HL-60/S4 (cell line): ENCODE results near the gene CDC14B.

ENCODE experiments used
- in situ Hi-C: fragments of 300-500 bp; cut with MboI; formaldehyde crosslinking; loops from 2 replicates; pipeline ENCODE4 v1.14.3; 2022; ENCODE audit warnings: low sequenced_read_pairs

The CDC14B gene

DNA sequence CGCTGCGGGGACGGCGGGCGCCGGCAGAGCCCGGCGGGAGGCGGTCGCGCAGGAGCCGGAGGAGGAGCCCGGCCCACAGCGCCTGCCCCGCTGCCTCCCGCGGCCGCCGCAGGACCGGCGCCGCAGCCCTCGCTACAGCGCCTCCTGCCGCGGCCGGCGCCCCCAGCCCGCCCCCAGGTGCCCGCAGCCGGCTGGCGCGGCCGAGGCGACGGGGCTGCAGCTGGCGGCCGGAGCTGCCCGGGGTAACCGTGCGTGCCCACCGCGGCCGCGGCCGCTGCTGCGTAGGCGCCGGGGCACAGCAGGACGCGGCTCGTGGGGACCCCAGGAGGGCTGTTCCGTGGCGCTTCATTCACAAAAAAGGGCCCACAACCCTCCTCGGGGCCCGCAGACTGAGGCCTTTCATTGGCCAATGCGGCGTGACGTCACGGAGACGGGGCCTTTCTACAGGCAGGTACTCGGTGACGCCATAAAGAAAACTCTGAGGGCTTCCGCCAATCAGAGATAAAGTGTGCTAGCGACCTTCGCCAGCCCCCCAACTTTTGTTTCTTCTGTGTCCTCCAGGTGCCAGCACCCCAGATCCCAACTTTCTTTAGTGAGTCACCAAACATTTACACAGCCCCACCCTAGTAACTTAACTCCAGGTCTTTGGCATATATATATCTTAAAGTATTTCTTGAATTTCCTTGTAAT, at the start of gene CDC14B:
Gene CDC14B, minus strand, starts transcription at position 353 of the 690 bp plus-strand sequence. CDS start 465 bp downstream, outside the sequence.
- in situ Hi-C loops = no loop called here

GRCh38 chr9:96668868-96669534, 49.4 kb upstream of the CDC14B start:
- in situ Hi-C loops = loop anchor here (10.0 kb wide), 2 partner anchors 224 to 344 kb away; no protein-coding TSS in a partner anchor

GRCh38 chr9:96667363-96667728, 47.7 kb upstream of the CDC14B start:
- in situ Hi-C loops = loop anchor here (10.0 kb wide), 2 partner anchors 223 to 343 kb away; no protein-coding TSS in a partner anchor

GRCh38 chr9:96666653-96667362, 47.2 kb upstream of the CDC14B start:
- in situ Hi-C loops = loop anchor here (10.0 kb wide), 2 partner anchors 222 to 342 kb away; no protein-coding TSS in a partner anchor

DNA sequence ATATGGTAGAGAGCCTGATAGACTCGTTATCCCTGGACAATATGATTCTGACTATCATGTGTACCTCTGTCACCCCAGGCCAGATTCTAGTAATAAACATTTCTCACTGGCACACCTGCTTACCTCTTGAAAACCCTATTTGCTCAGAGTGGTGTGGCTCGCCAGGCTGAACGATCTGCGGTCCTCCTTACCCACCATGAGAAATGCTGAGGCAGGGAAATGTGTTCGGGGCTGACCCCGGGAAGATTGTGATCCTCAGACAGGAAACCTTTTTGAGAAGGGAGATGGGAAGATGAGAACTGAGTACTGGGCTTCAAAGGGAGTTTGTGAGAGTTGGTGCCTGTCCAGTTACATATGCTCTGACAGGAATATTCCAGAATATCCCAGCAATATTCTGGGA, 46.1 kb upstream of the CDC14B start:
- in situ Hi-C loops = loop anchor here (10.0 kb wide), 2 partner anchors 221 to 341 kb away; no protein-coding TSS in a partner anchor

DNA sequence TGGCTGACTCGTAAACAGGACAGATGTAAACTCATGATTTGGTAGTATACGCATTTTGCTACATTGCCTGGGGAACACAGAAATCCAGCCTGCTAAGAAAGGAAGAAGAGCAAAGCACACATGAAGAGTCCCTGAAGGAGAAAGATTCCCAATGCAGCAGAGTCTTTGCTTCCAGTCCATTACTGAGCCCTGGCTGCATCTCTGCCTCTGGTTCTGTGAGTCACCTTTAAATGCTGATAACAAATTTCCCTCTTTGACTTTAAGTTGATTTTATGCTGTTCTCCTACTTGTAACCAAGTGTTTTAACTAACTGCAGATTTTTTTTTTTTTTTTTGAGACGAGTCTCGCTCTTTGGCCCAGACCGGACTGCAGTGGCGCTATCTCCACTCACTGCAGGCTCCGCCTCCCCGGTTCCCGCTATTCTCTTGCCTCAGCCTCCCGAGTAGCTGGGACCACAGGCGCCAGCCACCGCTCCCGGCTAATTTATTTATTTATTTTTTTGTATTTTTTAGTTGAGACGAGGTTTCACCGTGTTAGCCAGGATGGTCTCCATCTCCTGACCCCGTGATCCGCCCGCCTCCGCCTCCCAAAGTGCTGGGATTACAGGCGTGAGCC, 44.0 kb upstream of the CDC14B start:
- in situ Hi-C loops = loop anchor here (10.0 kb wide), 2 partner anchors 219 to 339 kb away; no protein-coding TSS in a partner anchor

DNA sequence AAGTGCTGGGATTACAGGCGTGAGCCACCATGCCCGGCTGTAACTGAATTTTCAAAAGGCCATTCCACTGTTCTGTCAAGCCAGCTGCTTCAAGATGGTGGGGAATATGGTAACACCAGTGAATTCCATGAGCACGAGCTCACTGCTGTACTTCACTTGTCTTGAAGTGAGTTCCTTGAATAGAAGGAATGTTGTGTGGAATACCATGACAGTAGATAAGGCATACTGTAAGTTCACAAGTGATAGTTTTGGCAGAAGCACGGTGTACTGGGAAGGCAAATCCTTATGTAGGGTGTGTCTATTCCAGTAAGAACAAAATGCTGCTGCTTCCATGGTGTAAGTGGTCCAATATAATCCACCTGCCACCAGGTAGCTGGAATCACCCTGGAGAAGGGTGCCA, 42.1 kb upstream of the CDC14B start:
- in situ Hi-C loops = loop anchor here (10.0 kb wide), 2 partner anchors 217 to 337 kb away; no protein-coding TSS in a partner anchor

- in situ Hi-C loops = loop anchor here (10.0 kb wide), 2 partner anchors 216 to 336 kb away; no protein-coding TSS in a partner anchor
These were observed 41.1 kb upstream of the CDC14B start for GRCh38 chr9:96660692-96661248.

GRCh38 chr9:96655198-96655851, 35.7 kb upstream of the CDC14B start, which contains the start of gene PRXL2C:
Gene PRXL2C (minus strand): TSS chr9:96655317. CDS start chr9:96655281, 36 bp downstream.
- in situ Hi-C loops = no loop called here

- in situ Hi-C loops = no loop called here
These were observed 35.0 kb upstream of the CDC14B start for GRCh38 chr9:96654450-96655197.

DNA sequence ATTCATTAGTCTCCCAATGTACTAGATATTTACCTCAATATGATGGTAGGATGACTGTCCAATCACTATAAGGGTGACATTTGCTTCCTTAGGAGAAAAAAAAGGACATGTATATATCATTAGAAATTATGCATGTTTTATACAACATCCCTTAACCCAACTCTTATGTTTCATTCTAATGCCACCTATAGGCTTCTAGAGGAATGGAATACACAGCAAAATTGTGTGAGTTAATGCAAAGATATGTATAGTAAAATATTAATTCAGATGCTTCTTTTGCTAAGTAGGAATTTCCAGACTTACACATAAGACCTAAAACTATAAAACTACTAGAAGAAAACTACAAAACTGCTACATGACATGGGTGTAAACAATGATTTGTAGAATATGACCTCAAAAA, 32.0 kb upstream of the CDC14B start:
- in situ Hi-C loops = no loop called here

GRCh38 chr9:96649620-96650324, 30.1 kb upstream of the CDC14B start:
- in situ Hi-C loops = no loop called here

DNA sequence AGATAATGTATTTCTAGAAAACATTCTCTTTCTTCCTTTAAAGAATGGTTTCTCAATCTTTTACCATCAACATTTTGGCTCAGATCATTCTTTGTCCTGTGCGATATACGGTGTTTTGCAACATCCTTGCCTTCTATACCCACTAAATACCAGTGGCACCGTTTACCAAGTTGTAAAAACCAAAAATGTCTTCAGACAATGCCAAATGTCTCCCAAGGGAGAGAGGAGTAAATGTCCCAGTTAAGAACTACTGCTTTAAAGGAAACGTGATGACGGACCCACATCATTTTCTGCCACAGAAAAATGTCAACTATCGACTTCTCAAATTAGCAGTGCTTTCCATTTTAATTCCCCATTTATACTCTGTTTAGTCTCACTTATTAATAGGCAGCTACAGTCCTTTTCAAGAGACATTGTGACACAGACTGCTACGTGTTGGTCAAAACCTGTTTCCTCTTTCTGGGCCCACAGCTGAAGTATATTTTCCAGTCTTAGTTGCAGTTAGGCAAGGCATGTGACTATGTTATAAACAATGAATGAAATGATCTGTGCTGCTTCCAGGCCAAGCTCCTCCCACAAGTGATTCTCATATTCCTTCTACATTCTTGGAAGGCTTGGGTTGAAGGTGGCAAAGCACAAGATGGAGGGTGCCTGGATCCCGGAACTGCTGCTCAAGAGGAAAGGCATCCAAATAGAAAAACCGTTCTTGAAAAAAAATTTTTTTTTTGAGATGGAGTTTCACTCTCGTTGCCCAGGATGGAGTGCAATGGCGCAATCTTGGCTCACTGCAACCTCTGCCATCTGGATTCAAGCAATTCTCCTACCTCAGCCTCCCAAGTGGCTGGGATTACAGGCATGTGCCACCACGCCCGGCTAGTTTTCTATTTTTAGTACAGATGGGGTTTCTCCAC, 26.7 kb upstream of the CDC14B start:
- in situ Hi-C loops = no loop called here

- in situ Hi-C loops = no loop called here
These were observed 24.5 kb upstream of the CDC14B start for GRCh38 chr9:96644137-96644536.

DNA sequence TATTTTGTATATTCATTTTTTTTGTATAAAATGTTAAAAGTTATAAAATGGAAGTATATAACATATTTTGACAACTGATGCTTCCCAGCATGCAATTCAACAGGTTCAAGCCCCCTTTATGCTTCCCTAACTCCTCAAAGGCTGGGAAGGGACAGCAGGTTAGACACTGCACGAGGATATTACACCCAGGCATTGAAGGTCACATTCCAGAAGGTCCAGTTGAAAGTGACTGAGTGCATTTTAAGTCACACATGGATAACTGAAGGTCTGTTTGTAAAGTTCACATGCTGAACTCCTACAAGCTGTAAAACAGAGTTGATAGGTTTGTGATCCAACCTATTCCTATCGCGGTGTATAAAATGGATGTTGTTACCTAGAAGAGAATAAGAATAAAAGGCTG, 21.9 kb upstream of the CDC14B start:
- in situ Hi-C loops = no loop called here

DNA sequence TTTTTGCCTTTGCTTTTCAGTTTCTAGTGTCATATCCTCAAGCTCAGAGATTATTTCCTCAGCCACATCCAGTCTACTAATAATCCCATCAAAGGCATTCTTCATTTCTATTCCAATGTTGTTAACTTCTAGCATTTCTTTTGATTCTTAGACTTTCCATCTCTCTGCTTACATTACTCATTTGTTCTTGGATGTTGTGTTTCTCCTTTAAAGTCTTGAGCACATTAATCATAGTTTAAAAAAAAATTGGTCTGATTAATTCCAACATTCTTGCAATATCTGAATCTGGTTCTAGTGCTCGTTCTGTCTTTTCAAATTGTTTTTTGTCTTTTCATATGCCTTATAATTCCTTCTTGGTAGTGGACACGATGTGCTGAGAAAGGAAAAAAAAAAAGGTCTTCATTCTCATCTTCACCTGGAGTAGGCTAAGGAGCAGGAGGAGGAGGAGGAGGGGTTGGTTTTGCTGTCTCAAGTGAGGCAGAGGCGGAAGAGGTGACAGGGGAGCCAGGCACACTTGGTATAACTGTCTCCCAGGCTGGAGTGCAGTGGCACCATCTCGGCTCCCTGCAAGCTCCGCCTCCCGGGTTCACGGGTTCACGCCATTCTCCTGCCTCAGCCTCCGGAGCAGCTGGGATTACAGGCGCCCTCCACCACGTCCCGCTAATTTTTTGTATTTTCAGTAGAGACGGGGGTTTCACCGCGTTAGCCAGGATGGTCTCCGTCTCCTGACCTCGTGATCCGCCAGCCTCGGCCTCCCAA, 19.1 kb upstream of the CDC14B start:
- in situ Hi-C loops = no loop called here

- in situ Hi-C loops = no loop called here
These were observed 16.7 kb upstream of the CDC14B start for GRCh38 chr9:96636368-96636767.
